GM18502 (cell line): ENCODE measurements around the gene PARD3B.

Source experiments
- ATAC-seq: cut with Tn5 transposase; IDR thresholded peaks from one replicate; pipeline ENCODE4 v1.9.1; 2021; ENCODE audit warnings: mild to moderate bottlenecking; ENCODE audit not compliant: unreplicated experiment, poor library complexity

Gene PARD3B

GRCh38 chr2:205642599-205643356 is 1097.5 kb downstream of the PARD3B start:
- ATAC-seq, result no peak

- ATAC-seq, result no peak
Observed at GRCh38 chr2:205643391-205643885, 1098.2 kb downstream of the PARD3B start.

DNA sequence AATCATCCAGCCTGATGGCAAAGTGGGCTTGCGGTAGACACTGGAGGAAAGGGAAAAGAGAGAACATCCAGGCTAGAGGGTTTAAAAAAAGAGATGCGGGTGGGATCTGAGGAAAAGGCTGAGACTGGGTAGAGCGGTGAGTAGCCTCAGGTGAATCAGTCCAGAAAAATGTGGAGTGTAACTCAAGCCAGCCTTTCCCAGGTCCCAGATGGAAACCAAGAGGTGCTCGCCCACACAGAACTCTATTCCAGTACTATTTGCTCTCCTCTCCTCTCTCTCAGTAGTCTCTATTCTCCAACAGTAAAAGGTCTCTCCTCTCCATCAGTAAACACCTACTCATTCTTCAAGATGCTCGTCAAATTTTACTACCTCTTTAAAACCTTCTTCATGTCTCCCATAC is 1098.7 kb downstream of the PARD3B start:
- ATAC-seq, result no peak

- ATAC-seq, result peak; percentile 98
Observed at GRCh38 chr2:205646680-205647079, 1101.4 kb downstream of the PARD3B start.

GRCh38 chr2:205650450-205650849 is 1105.2 kb downstream of the PARD3B start:
- ATAC-seq, result no peak

DNA sequence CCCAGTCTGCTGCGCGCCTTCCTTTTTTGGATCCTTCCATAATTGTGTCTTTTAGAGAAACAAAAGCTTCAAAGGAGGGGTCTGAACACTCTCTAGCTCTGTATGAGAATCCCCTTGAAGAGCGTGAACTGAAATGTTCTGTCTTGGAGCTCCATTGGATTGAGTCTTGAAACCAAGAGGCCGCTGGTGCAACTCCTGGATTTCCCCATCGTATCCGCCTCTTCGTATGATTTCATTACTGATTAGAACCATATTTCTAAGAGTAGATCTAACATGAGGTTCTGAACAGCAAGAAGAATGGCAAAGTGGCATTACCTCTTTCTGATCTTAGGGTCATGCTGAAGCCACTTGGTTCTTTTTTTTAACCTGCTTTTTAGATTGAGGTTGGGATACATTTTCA is 1105.7 kb downstream of the PARD3B start:
- no peak for ATAC-seq

DNA sequence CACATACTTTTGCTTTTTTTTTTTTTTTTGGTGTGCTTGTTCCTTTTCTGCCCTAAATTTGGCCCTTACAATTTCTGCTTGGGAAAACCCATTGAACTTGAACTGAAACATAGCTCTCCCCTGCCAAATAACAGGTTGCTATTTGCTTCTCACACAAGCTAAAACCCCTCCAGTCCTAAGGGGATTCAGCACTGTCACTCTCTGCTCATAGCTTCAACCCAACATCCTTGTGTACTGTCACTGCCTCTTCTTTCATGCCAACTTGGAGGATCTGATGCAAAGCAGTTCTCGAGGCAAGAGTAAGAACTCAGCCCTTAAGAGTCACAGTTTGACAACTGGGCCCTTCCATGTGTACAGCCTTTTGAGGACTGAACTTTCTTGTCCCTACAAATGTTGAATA is 1106.4 kb downstream of the PARD3B start:
- peak; percentile 44 for ATAC-seq

GRCh38 chr2:205654878-205655605 is 1109.8 kb downstream of the PARD3B start:
- ATAC-seq, result no peak

GRCh38 chr2:205655779-205656456 is 1110.6 kb downstream of the PARD3B start:
- ATAC-seq, result no peak

DNA sequence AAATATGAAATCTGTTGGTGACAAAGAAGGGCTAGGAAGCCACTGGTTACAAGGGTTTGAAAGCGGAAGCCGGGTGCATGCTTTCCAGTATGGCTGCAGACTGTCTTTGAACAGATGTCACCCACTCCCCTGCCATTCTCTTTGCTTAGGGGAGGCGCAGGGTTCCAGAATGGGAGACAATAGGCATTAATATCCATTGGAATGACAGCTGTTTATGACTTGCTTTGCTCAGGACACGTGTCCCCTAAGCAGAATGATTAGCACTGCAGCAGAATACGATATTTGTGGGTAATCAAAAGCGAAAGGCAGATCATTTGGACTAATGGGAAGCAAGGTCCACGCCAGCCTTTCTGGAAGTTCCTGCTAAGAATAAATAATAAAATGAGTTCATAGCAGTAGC is 1111.2 kb downstream of the PARD3B start:
- ATAC-seq, result no peak

DNA sequence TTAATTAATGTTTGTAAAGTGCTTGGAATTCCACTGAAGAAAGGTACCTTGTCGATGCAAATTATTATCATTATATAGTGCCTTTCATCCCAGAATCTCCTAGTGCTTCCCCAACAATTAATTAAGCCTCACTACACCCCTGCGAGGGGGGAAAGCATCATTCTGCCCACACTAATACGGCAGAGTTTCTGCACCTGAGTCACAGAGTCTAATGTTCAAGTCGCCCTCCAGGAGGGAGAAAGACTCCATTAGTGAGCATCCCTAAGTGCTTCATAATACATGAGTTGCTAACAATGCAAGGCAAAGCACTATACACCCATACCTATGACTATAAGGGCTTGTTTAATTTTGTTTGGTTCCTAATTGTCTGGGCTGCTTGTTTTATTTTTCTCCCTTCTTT is 1111.7 kb downstream of the PARD3B start:
- ATAC-seq, result no peak

- no peak for ATAC-seq
Observed at GRCh38 chr2:205657579-205657978, 1112.3 kb downstream of the PARD3B start.

DNA sequence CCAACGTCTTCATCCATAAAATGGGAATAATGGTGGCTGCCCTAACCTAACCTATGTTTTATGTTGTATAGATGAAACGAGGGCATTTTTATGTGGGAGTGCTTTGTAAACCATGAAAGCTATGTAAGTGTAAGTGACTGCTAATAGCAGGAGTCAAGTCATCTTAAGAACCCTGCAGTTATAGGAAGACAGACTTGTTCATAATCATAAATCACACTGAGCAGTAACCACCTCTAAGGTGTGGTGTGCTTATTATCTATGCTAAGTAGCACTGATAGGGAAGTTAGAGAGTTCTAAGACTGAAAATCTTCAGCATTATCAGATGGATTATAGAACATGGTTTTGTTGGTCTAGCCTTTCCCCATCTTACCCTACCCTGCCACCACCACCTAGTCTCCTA is 1112.8 kb downstream of the PARD3B start:
- ATAC-seq, result no peak

DNA sequence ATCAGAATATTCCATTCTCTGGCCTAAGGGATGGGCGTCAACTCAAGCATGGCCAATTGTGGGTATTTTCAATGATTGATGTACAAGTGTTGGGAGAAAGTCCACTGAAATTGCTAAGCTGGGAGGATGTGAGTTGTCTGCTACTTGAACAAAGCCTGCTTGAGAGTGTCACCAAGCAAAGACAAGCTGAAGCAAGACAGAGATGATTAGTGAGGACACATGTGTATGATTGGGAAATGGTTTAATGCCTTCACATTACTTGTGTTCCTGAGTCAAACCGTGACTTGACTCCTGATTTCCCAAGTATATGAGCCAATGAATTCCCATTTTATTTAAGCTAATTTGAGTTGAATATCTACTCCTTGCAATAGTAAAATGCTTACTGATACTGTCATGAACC is 1113.3 kb downstream of the PARD3B start:
- no peak for ATAC-seq

DNA sequence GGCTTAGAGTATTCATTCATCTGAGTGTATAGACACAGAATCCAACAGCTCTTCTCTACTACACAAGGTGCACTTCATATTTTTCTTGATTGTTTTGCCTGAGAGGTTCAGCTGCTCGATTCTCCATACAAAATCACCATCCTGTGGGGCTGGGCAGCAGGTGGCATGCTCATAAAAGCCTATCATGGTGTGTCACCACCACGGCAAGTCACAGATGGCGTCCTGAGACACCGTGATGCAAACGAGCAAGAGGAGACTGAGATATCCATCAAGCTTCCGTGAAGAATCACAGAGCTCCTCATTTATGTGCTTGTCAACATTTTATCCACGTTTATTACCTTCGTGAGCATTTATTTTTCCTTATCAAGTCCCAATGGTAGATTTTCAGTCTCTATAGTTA is 1114.6 kb downstream of the PARD3B start:
- no peak for ATAC-seq

DNA sequence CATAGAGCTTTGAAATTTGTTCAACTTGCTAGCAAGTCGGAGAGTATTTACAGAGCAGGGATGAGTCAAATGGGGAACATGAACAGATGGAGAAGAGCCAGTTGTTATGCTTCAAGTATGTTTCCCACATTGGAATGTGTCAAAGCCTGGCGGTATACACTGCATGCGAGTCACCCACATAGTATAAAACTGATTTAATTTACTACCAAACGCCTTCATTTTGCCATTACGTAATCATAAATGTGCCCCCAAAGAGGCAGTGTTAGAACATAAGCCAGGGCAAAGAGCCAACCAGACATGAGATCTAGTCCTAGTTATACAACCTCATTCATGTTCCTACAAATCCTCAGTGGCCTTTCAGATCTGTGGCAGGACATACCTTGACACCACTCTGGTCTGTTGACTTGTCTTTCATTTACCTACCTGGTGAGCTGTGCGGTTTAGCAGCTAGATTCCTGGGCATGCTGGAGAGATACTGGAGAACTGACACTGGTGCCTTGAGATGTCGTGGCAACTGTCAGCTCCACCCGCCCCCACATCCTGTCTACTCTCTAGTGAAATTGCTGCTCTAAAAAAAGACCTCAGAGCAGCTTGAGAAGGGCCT is 1115.3 kb downstream of the PARD3B start:
- ATAC-seq, result peak; percentile 90

- ATAC-seq, result no peak
Observed at GRCh38 chr2:205661281-205661680, 1116.0 kb downstream of the PARD3B start.

- no peak for ATAC-seq
Observed at GRCh38 chr2:205662206-205662965, 1117.1 kb downstream of the PARD3B start.

GRCh38 chr2:205665791-205666190 is 1120.5 kb downstream of the PARD3B start:
- ATAC-seq, result no peak
